Trophoblast cell (in vitro differentiated cells and primary cell): Measurements from ENCODE around the gene CENPM.

Source experiments
- DNase-seq, 2 donors: peaks; one replicate each; pipeline ENCODE4 v3.0.0-alpha.2; 2016
- H2AFZ ChIP-seq: 2 replicates; pipeline ENCODE4 v1.6.1; 2013; ENCODE audit warnings: low read length, moderate library complexity, mild to moderate bottlenecking; ENCODE audit not compliant: insufficient read depth, poor library complexity
- H2AK5ac ChIP-seq: 2 replicates; pipeline ENCODE4 v1.6.1; 2013; ENCODE audit warnings: mild to moderate bottlenecking, low read length
- H2BK120ac ChIP-seq: 2 replicates; pipeline ENCODE4 v1.6.1; 2013; ENCODE audit warnings: low read length, mild to moderate bottlenecking, moderate library complexity; ENCODE audit not compliant: insufficient read depth, poor library complexity
- H2BK12ac ChIP-seq: 2 replicates; pipeline ENCODE4 v1.6.1; 2013; ENCODE audit warnings: mild to moderate bottlenecking, low read length, moderate library complexity
- H2BK5ac ChIP-seq: 2 replicates; pipeline ENCODE4 v1.6.1; 2013; ENCODE audit warnings: low read length, low read depth, moderate library complexity, mild to moderate bottlenecking; ENCODE audit not compliant: poor library complexity
- H3K14ac ChIP-seq: 2 replicates; pipeline ENCODE4 v1.6.1; 2013; ENCODE audit warnings: mild to moderate bottlenecking, low read length
- H3K18ac ChIP-seq: 2 replicates; pipeline ENCODE4 v1.6.1; 2013; ENCODE audit warnings: mild to moderate bottlenecking, low read length
- H3K23ac ChIP-seq: 2 replicates; pipeline ENCODE4 v1.6.1; 2013; ENCODE audit warnings: low read length
- H3K27ac ChIP-seq: 2 replicates; pipeline ENCODE4 v1.5.1; 2013; ENCODE audit warnings: low read depth, mild to moderate bottlenecking, inconsistent platforms, low read length, moderate library complexity
- H3K27me3 ChIP-seq: 2 replicates; pipeline ENCODE4 v1.6.1; 2013; ENCODE audit warnings: inconsistent platforms, mild to moderate bottlenecking, low read length, moderate library complexity; ENCODE audit not compliant: insufficient read depth
- H3K36me3 ChIP-seq, 2 experiments: 1 replicate in 1 of 2; 2 replicates in 1 of 2; pipeline ENCODE4 v1.6.1; 2013; ENCODE audit warnings: low read length in 2 of 2, mild to moderate bottlenecking in 2 of 2, moderate library complexity in 1 of 2; ENCODE audit not compliant: insufficient read depth in 2 of 2, control insufficient read depth in 1 of 2
- H3K4ac ChIP-seq: 2 replicates; pipeline ENCODE4 v1.6.1; 2013; ENCODE audit warnings: low read depth, mild to moderate bottlenecking, low read length, moderate library complexity
- H3K4me1 ChIP-seq, 2 experiments: 1 replicate in 1 of 2; 2 replicates in 1 of 2; pipeline ENCODE4 v1.6.1; 2013; ENCODE audit warnings: low read length in 2 of 2, mild to moderate bottlenecking in 2 of 2, moderate library complexity in 1 of 2; ENCODE audit not compliant: insufficient read depth in 2 of 2, control insufficient read depth in 1 of 2
- H3K4me2 ChIP-seq: 2 replicates; pipeline ENCODE4 v1.6.1; 2013; ENCODE audit warnings: inconsistent platforms, mild to moderate bottlenecking, low read length, moderate library complexity
- H3K4me3 ChIP-seq: 2 replicates; pipeline ENCODE4 v1.5.1; 2013; ENCODE audit warnings: mild to moderate bottlenecking, low read depth, low read length, inconsistent platforms
- H3K79me1 ChIP-seq: one replicate; pipeline ENCODE4 v1.6.1; 2013; ENCODE audit warnings: low read length
- H3K79me2 ChIP-seq: 2 replicates; pipeline ENCODE4 v1.6.1; 2013; ENCODE audit warnings: low read length, mild to moderate bottlenecking; ENCODE audit not compliant: control insufficient read depth, insufficient read depth, poor library complexity
- H3K9ac ChIP-seq: 2 replicates; pipeline ENCODE4 v1.6.1; 2013; ENCODE audit warnings: mild to moderate bottlenecking, low read length
- H3K9me3 ChIP-seq: 2 replicates; pipeline ENCODE4 v1.6.1; 2013; ENCODE audit warnings: low read depth, mild to moderate bottlenecking, control low read depth, inconsistent platforms, low read length; ENCODE audit not compliant: insufficient read depth
- H4K12ac ChIP-seq: 2 replicates; pipeline ENCODE4 v1.6.1; 2013; ENCODE audit warnings: low read depth, mild to moderate bottlenecking, low read length, moderate library complexity
- H4K8ac ChIP-seq: 2 replicates; pipeline ENCODE4 v1.6.1; 2013; ENCODE audit warnings: low read depth, mild to moderate bottlenecking, low read length, moderate library complexity
- H4K91ac ChIP-seq: one replicate; pipeline ENCODE4 v1.6.1; 2013; ENCODE audit warnings: low read depth, mild to moderate bottlenecking, low read length, moderate library complexity
- WGBS: extraction: QIAGEN DNeasy Blood & Tissue Kit; methylation state at CpG from one replicate; pipeline ENCODE4 v1.1.7; 2013; ENCODE audit warnings: missing lambda C conversion rate; ENCODE audit not compliant: insufficient read length, insufficient coverage; ENCODE audit errors: extremely low coverage; 5-methylcytosine and 5-hydroxymethylcytosine counted together

Gene CENPM

DNA sequence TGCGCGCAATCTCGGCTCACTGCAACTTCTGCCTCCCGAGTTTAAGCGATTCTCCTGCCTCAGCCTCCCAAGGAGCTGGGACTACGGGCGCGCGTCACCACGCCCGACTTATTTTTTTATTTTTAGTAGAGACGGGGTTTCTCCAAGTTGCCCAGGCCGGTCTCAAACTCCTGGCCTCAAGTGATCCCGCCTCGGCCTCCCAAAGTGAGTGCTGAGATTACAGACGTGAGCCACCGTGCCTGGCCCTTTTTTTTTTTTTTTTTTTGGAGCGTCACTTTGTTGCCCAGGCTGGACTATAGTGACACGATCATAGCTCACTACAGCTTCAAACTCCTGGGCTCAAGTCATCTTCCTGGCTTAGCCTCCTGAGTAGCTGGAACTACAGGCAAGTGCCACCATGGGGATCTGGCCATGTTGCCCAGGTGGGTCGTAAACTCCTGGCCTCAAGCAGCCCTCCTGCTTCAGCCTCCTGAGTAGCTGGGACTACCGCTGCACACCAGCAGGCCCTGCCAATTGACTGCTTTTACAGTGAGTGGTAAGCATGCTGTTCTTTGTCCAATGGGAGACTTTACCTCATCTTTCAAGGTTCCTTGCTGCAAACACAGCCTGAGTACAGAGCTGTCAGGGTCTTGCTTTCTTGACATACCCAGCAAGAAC lies 600 bp upstream of the CENPM start:
- Histone ChIP-seq H3K4me2 (peak overlapping the region; percentile 79), H3K79me2 (no peaks in the 10 kb centered on the region), H3K23ac (no peak overlapping the region), H2AK5ac (no peak overlapping the region), H2BK120ac (no peak overlapping the region), H3K18ac (no peak overlapping the region), H4K12ac (peak overlapping the region; percentile 37), H3K27ac (no peak overlapping the region), H3K4me1 (peaks cover 8% of the 10 kb centered on the region in 2 experiments), H3K9me3 (no peaks in the 10 kb centered on the region), H4K91ac (peak overlapping the region; percentile 38), H3K36me3 (peaks cover 14 to 15% of the 10 kb centered on the region in 2 experiments), H3K14ac (no peak overlapping the region), H3K4me3 (no peak overlapping the region), H2BK5ac (no peak overlapping the region), H4K8ac (peak overlapping the region; percentile 9), H3K4ac (no peak overlapping the region), H3K27me3 (no peaks in the 10 kb centered on the region), H3K9ac (no peak overlapping the region), H2BK12ac (peak overlapping the region; percentile 60), H3K79me1 (peaks cover 6% of the 10 kb centered on the region), H2AFZ (no peak overlapping the region)
- no CpG with 5 or more reads among the region's 21 CpGs for WGBS
- DNase-seq: no peak

GRCh38 chr22:41943661-41944209 lies 3.2 kb downstream of the CENPM start:
- no peak overlapping the region for H3K4me2 ChIP-seq
- H2AFZ ChIP-seq: no peak overlapping the region
- H3K4me3 ChIP-seq: no peak overlapping the region
- no peak overlapping the region for H3K14ac ChIP-seq
- H3K27ac ChIP-seq: no peak overlapping the region
- no peaks in the 10 kb centered on the region for H3K9me3 ChIP-seq
- no peaks in the 10 kb centered on the region for H3K79me2 ChIP-seq
- peaks cover 8% of the 10 kb centered on the region in 2 experiments for H3K4me1 ChIP-seq
- H2BK5ac ChIP-seq: no peak overlapping the region
- H3K18ac ChIP-seq: no peak overlapping the region
- H2BK12ac ChIP-seq: no peak overlapping the region
- no peak overlapping the region for H3K4ac ChIP-seq
- H3K23ac ChIP-seq: no peak overlapping the region
- H4K91ac ChIP-seq: no peak overlapping the region
- no peak for DNase-seq
- H4K8ac ChIP-seq: no peak overlapping the region
- no peak overlapping the region for H4K12ac ChIP-seq
- no peak overlapping the region for H3K9ac ChIP-seq
- no peaks in the 10 kb centered on the region for H3K27me3 ChIP-seq
- peaks cover 21 to 25% of the 10 kb centered on the region in 2 experiments for H3K36me3 ChIP-seq
- H2AK5ac ChIP-seq: no peak overlapping the region
- WGBS: no CpG with 5 or more reads among the region's 9 CpGs
- H2BK120ac ChIP-seq: no peak overlapping the region
- H3K79me1 ChIP-seq: peaks cover 6% of the 10 kb centered on the region

DNA sequence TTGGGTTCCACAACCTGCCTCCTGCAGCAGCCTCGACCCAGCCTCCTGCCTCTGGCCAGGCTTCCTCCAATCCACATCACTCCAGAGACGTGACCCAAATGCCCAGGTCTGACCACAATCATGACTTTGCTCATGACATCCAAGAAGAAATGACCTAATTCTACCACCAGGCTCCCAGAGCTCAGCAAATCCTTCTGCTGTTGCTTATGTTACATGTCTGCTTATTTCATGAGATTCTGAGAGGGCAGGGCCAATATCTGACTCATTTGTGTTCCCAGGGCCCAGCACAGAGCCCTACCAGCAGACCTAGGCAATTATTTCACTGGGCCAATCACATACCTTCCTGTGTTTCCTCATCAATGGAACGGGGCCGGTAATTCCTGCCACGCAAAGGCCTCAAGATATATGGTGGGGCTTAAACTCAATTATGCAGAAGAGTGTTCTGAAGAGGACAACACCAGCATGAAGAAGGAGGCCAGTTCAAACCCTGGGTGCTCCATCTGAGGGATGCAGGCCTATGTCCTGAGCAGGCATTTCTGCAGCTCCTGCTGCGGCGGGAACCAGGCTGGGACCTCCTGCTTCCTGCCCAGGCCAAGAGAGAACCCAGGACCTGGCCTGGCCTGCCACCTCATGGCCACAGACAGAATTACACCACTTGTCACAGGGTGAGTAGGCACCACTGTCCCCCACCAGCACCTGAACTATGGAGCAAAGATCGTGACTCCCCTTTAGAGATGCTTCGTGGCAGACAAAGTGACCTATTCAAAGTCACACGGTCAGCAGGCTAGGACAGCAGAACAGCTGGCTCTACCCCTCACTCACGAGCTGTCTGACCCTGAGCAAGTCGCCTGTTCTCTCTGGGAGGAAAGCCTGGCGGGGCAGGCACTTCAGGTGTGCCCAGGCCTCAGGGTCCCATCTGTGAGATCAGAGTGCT lies 5.9 kb downstream of the CENPM start:
- Histone ChIP-seq H3K27ac (no peak overlapping the region), H2AK5ac (no peak overlapping the region), H3K36me3 (peaks cover 27 to 29% of the 10 kb centered on the region in 2 experiments), H3K18ac (no peak overlapping the region), H2BK12ac (no peak overlapping the region), H3K4me3 (no peak overlapping the region), H2BK5ac (no peak overlapping the region), H4K8ac (no peak overlapping the region), H2AFZ (no peak overlapping the region), H3K79me1 (no peaks in the 10 kb centered on the region), H4K12ac (no peak overlapping the region), H3K23ac (no peak overlapping the region), H3K27me3 (no peaks in the 10 kb centered on the region), H3K14ac (no peak overlapping the region), H4K91ac (no peak overlapping the region), H3K4ac (no peak overlapping the region), H2BK120ac (no peak overlapping the region), H3K9me3 (no peaks in the 10 kb centered on the region), H3K79me2 (no peaks in the 10 kb centered on the region), H3K4me2 (no peak overlapping the region), H3K4me1 (peaks cover 5 to 6% of the 10 kb centered on the region in 2 experiments), H3K9ac (no peak overlapping the region)
- WGBS: no CpG with 5 or more reads among the region's 13 CpGs
- DNase-seq: peak; percentile 93 to 96

GRCh38 chr22:41939981-41940831 lies 6.7 kb downstream of the CENPM start:
- H3K9me3 ChIP-seq: no peaks in the 10 kb centered on the region
- no peak overlapping the region for H2AFZ ChIP-seq
- no peak overlapping the region for H3K4ac ChIP-seq
- H3K18ac ChIP-seq: no peak overlapping the region
- no peak overlapping the region for H2AK5ac ChIP-seq
- H2BK5ac ChIP-seq: no peak overlapping the region
- H3K79me2 ChIP-seq: no peaks in the 10 kb centered on the region
- H3K27me3 ChIP-seq: no peaks in the 10 kb centered on the region
- no peak overlapping the region for H3K27ac ChIP-seq
- no peak overlapping the region for H3K4me3 ChIP-seq
- H4K8ac ChIP-seq: no peak overlapping the region
- no peak for DNase-seq
- no peak overlapping the region for H3K14ac ChIP-seq
- H3K36me3 ChIP-seq: peaks cover 28 to 29% of the 10 kb centered on the region in 2 experiments
- no peak overlapping the region for H4K12ac ChIP-seq
- H3K23ac ChIP-seq: no peak overlapping the region
- no peak overlapping the region for H2BK120ac ChIP-seq
- no peak overlapping the region for H3K9ac ChIP-seq
- H3K79me1 ChIP-seq: no peaks in the 10 kb centered on the region
- no peaks in the 10 kb centered on the region for H3K4me1 ChIP-seq
- H4K91ac ChIP-seq: no peak overlapping the region
- WGBS: no CpG with 5 or more reads among the region's 13 CpGs
- H3K4me2 ChIP-seq: no peak overlapping the region
- no peak overlapping the region for H2BK12ac ChIP-seq
